NB4 (cell line): Measurements from ENCODE around the gene BCL2.

Source experiments
- CTCF ChIP-seq: IDR thresholded peaks from one replicate; pipeline ENCODE4 v1.5.1; 2012; ENCODE audit warnings: low read depth, low read length
- MYC ChIP-seq: IDR thresholded peaks from 2 replicates; pipeline ENCODE4 v1.6.1; 2011; ENCODE audit warnings: low read depth, low read length
- POLR2A ChIP-seq: IDR thresholded peaks from 2 replicates; pipeline ENCODE4 v1.6.1; 2011; ENCODE audit warnings: mild to moderate bottlenecking; ENCODE audit not compliant: insufficient read length; ENCODE audit errors: extremely low read depth

GRCh38 chr18:63291278-63291677 lies 28.3 kb downstream of the BCL2 start:
- no peak for TF ChIP-seq CTCF
- TF ChIP-seq POLR2A = no peak
- TF ChIP-seq MYC = no peak
